A549 (cell line): ENCODE measurements around the gene ZNF785.

Experiments
- CEBPB ChIP-seq, 2 experiments: fragments of >200 bp in 1 of 2; sonication (Bioruptor Twin) in 1 of 2; formaldehyde crosslinking in 1 of 2; IDR thresholded peaks; 2 replicates each; pipeline ENCODE4 v1.6.1; 2012 to 2016
- POLR2A ChIP-seq: IDR thresholded peaks from 2 replicates; pipeline ENCODE4 v1.6.1; 2012; ENCODE audit warnings: mild to moderate bottlenecking, low read length
- ZFP36 ChIP-seq: fragments of 450-650 bp; IDR thresholded peaks from 2 replicates; pipeline ENCODE4 v1.6.1; 2014; ENCODE audit warnings: borderline replicate concordance; ENCODE audit not compliant: partially characterized antibody
- ZSCAN20 ChIP-seq: fragments of 250-450 bp; sonication (Bioruptor Pico); IDR thresholded peaks from 2 replicates; pipeline ENCODE4 v1.8.0; 2022; ENCODE audit warnings: mild to moderate bottlenecking, moderate library complexity
- TF ChIP-seq, protein P1 (sequence below): fragments of >200 bp; sonication (Bioruptor Twin); formaldehyde crosslinking; IDR thresholded peaks from 3 replicates; pipeline ENCODE4 v1.5.1; 2016
- TF ChIP-seq, protein P2 (sequence below): IDR thresholded peaks from 2 replicates; pipeline ENCODE4 v1.6.1; 2012

- TF ChIP-seq ZSCAN20 (no peak), ZFP36 (no peak), POLR2A (no peak), CEBPB (IDR thresholded peaks at IDR 0.05) (no peak)
- TF ChIP-seq, protein P1, sequence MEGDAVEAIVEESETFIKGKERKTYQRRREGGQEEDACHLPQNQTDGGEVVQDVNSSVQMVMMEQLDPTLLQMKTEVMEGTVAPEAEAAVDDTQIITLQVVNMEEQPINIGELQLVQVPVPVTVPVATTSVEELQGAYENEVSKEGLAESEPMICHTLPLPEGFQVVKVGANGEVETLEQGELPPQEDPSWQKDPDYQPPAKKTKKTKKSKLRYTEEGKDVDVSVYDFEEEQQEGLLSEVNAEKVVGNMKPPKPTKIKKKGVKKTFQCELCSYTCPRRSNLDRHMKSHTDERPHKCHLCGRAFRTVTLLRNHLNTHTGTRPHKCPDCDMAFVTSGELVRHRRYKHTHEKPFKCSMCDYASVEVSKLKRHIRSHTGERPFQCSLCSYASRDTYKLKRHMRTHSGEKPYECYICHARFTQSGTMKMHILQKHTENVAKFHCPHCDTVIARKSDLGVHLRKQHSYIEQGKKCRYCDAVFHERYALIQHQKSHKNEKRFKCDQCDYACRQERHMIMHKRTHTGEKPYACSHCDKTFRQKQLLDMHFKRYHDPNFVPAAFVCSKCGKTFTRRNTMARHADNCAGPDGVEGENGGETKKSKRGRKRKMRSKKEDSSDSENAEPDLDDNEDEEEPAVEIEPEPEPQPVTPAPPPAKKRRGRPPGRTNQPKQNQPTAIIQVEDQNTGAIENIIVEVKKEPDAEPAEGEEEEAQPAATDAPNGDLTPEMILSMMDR, result no peak
- TF ChIP-seq, protein P2, sequence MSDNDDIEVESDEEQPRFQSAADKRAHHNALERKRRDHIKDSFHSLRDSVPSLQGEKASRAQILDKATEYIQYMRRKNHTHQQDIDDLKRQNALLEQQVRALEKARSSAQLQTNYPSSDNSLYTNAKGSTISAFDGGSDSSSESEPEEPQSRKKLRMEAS, result no peak
Observed at GRCh38 chr16:30603945-30604315, 18.4 kb upstream of the ZNF785 start.
